ENCODE measurements around the gene C1QL4.

Gene C1QL4

GRCh38 chr12:49294804-49295081 is 42.2 kb downstream of the C1QL4 start:
- DNase-seq (ENCODE audit: low read depth in 2 of 2), result no peak
- H3K4me3 ChIP-seq (replicated peaks in 1 of 2; ENCODE audit: low read depth in 2 of 2, low read length in 2 of 2), result no peak overlapping the region
- no peak for TF ChIP-seq CTCF (IDR thresholded peaks at IDR 0.05; ENCODE audit: low read depth, low read length)

GRCh38 chr12:49294086-49294803 is 42.7 kb downstream of the C1QL4 start:
- H3K4me3 ChIP-seq (replicated peaks in 1 of 2; ENCODE audit: low read depth in 2 of 2, low read length in 2 of 2), result no peak overlapping the region
- TF ChIP-seq CTCF (IDR thresholded peaks at IDR 0.05; ENCODE audit: low read depth, low read length), result no peak
- DNase-seq (ENCODE audit: low read depth in 2 of 2), result no peak

GRCh38 chr12:49293056-49293956 is 43.7 kb downstream of the C1QL4 start:
- TF ChIP-seq CTCF (IDR thresholded peaks at IDR 0.05; ENCODE audit: low read depth, low read length), result no peak
- H3K4me3 ChIP-seq (replicated peaks in 1 of 2; ENCODE audit: low read depth in 2 of 2, low read length in 2 of 2), result peak overlapping the region in 1 of 2 donors; percentile 11
- DNase-seq (ENCODE audit: low read depth in 2 of 2), result peak in 1 of 2 donors; percentile 58

- peak in 1 of 2 donors; percentile 24 for DNase-seq (ENCODE audit: low read depth in 2 of 2)
- TF ChIP-seq CTCF (IDR thresholded peaks at IDR 0.05; ENCODE audit: low read depth, low read length), result no peak
- no peak overlapping the region for H3K4me3 ChIP-seq (replicated peaks in 1 of 2; ENCODE audit: low read depth in 2 of 2, low read length in 2 of 2)
These were observed 44.3 kb downstream of the C1QL4 start for GRCh38 chr12:49292729-49293055.

GRCh38 chr12:49288922-49289555 is 47.9 kb downstream of the C1QL4 start:
- TF ChIP-seq CTCF (IDR thresholded peaks at IDR 0.05; ENCODE audit: low read depth, low read length), result no peak
- no peak overlapping the region for H3K4me3 ChIP-seq (replicated peaks in 1 of 2; ENCODE audit: low read depth in 2 of 2, low read length in 2 of 2)
- DNase-seq (ENCODE audit: low read depth in 2 of 2), result no peak

GRCh38 chr12:49288412-49288853 is 48.6 kb downstream of the C1QL4 start:
- DNase-seq (ENCODE audit: low read depth in 2 of 2), result peak; percentile 66 to 69

More at GRCh38 chr12:49288412-49288853, 48.6 kb downstream of the C1QL4 start:
- H3K4me3 ChIP-seq (replicated peaks in 1 of 2; ENCODE audit: low read depth in 2 of 2, low read length in 2 of 2), result no peak overlapping the region
- TF ChIP-seq CTCF (IDR thresholded peaks at IDR 0.05; ENCODE audit: low read depth, low read length), result peak; percentile 74

Data from cardiac fibroblast (primary cell).